Esophagus squamous epithelium (tissue), 4 donors: ENCODE results near the gene DLG2.

Experiments
- CTCF ChIP-seq, 6 experiments: fragments of 450-650 bp in 4 of 6; fragments of 200-600 bp in 2 of 6; sonication (generic) in 2 of 6; IDR thresholded peaks; one replicate each; pipeline ENCODE4 v1.5.1; 2016 to 2019; ENCODE audit warnings: antibody characterized with exemption in 6 of 6, mild to moderate bottlenecking in 4 of 6, moderate library complexity in 4 of 6
- POLR2A ChIP-seq, 4 donors: fragments of 450-650 bp; IDR thresholded peaks; one replicate each; pipeline ENCODE4 v1.6.1; 2017; ENCODE audit warnings: antibody characterized with exemption in 4 of 4, mild to moderate bottlenecking in 4 of 4, moderate library complexity in 3 of 4

DNA sequence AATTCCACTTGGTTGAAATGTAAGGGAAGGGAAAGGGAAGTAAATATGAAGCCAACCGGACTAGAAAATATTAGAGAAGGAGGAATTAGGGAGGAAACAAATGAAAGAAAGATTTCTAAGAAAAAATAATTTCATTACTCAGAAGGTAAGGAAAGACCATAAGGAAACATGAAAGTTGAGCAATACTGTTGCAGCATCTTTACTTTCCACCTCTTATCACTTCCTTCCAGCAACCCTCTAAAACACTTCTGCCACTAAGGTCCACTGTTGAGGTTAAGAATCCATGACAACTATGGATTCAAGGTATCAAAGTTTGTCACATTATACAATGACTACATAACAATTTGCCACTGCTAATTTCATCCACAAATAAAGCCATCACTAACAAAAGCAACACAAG, 308.6 kb downstream of the DLG2 start:
- TF ChIP-seq CTCF (IDR thresholded peaks at IDR 0.05) (no peak), POLR2A (IDR thresholded peaks at IDR 0.05) (no peak)
